Measurements from ENCODE around the gene PTS.

DNA sequence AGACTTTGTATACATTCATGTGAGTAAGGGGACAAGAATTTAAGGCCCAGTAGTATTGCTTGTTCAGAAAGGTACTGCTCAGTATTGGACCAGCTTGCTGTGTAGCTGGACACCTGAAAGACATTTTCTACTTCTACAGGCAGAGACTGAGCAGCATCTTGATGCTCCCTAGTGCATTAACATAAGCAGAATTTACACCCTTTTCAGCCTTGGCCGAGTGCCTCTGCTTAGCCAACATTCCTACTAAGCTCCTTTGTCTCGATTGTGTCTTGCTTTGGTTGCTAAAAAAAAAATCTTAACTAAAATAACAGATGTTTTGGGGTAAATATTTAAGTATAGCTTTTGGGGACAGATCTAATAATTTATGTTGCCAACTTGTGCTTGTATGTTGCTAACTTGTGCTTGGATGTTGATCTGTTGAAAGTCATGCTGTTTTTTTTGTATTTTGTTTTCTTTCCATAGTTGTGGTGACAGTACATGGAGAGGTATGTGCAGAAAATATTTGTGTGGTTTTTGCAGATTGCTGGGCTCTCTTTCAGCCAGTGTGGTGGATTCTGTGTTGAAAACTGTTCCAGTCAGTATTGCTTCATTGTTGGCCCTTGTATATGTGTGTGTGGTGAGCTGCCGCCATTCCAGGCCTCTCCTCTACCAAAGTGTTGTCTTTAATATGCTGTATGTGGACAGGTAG is 3.7 kb downstream of the PTS start:
- TF ChIP-seq NRF1 (conservative IDR thresholded peaks at IDR 0.05 in 1 of 2, IDR thresholded peaks at IDR 0.05 in 1 of 2), result no peak
- TF ChIP-seq, protein P1, sequence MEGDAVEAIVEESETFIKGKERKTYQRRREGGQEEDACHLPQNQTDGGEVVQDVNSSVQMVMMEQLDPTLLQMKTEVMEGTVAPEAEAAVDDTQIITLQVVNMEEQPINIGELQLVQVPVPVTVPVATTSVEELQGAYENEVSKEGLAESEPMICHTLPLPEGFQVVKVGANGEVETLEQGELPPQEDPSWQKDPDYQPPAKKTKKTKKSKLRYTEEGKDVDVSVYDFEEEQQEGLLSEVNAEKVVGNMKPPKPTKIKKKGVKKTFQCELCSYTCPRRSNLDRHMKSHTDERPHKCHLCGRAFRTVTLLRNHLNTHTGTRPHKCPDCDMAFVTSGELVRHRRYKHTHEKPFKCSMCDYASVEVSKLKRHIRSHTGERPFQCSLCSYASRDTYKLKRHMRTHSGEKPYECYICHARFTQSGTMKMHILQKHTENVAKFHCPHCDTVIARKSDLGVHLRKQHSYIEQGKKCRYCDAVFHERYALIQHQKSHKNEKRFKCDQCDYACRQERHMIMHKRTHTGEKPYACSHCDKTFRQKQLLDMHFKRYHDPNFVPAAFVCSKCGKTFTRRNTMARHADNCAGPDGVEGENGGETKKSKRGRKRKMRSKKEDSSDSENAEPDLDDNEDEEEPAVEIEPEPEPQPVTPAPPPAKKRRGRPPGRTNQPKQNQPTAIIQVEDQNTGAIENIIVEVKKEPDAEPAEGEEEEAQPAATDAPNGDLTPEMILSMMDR (IDR thresholded peaks at IDR 0.05 in 2 of 3, conservative IDR thresholded peaks at IDR 0.05 in 1 of 3; ENCODE audit: insufficient read depth in 2 of 3, low read depth in 1 of 3, low read length in 3 of 3), result no peak
- TF ChIP-seq, protein P2, sequence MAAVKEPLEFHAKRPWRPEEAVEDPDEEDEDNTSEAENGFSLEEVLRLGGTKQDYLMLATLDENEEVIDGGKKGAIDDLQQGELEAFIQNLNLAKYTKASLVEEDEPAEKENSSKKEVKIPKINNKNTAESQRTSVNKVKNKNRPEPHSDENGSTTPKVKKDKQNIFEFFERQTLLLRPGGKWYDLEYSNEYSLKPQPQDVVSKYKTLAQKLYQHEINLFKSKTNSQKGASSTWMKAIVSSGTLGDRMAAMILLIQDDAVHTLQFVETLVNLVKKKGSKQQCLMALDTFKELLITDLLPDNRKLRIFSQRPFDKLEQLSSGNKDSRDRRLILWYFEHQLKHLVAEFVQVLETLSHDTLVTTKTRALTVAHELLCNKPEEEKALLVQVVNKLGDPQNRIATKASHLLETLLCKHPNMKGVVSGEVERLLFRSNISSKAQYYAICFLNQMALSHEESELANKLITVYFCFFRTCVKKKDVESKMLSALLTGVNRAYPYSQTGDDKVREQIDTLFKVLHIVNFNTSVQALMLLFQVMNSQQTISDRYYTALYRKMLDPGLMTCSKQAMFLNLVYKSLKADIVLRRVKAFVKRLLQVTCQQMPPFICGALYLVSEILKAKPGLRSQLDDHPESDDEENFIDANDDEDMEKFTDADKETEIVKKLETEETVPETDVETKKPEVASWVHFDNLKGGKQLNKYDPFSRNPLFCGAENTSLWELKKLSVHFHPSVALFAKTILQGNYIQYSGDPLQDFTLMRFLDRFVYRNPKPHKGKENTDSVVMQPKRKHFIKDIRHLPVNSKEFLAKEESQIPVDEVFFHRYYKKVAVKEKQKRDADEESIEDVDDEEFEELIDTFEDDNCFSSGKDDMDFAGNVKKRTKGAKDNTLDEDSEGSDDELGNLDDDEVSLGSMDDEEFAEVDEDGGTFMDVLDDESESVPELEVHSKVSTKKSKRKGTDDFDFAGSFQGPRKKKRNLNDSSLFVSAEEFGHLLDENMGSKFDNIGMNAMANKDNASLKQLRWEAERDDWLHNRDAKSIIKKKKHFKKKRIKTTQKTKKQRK (IDR thresholded peaks at IDR 0.05; ENCODE audit: borderline replicate concordance, low read depth, low read length), result no peak

Measured in K562 (cell line).